ENCODE data around the gene GRM5. TPM values are rescaled to one million over a fixed set of nuclear protein-coding genes. Genes with fewer than 3 reads are reported as not detected.

GRM5 gene
- total and polyA plus RNA-seq, 2 donors (not counting 1 experiment from before 2014, with no cell fraction given) = 0.01 TPM; not detected in 1

DNA sequence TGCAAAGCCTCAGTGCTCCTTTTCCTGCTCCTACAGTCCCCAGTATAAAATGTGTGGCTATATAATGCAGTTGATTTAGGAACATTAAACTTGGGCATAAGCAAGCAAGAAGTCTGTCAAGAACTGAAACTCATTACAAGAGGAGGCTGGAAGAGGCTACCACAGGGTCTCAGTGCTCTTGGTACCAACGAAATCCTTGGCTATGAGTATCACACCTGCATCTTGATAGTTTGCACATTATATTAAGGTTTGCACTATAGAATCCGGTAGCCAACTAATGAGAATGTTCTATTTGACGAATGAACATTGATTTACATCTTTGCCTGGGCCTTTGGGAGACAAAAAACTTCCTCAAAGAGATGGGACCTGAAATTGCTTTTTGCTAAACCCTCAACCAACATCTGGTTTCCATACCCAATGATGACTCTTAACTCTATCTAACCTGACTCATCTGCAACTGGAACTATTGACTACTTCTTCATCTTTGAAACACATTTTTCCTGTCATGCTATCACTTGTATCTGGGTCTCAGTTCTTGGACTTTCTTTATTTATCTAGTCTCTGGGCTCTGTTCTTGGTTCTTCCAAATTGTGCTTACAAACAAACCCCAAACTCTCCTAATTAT is 521.0 kb downstream of the GRM5 start:
- Histone ChIP-seq H3K4me2 (ENCODE audit: extremely low read depth, insufficient read depth, low read length) (no peak overlapping the region), H3K36me3 (ENCODE audit: control insufficient read depth, insufficient read depth, low read length) (no peaks in the 10 kb centered on the region), H3K27me3 (ENCODE audit: control insufficient read depth, insufficient read depth, low read length) (no peaks in the 10 kb centered on the region), H4K20me1 (ENCODE audit: control insufficient read depth, extremely low read depth, insufficient read depth, low read length) (no peaks in the 10 kb centered on the region), H2AFZ (ENCODE audit: low read length) (no peak overlapping the region), H3K9ac (ENCODE audit: insufficient read depth, low read length) (no peak overlapping the region), H3K4me3 (replicated peaks in 1 of 4; ENCODE audit: control extremely low read depth in 1 of 4, insufficient read depth in 1 of 4, low read depth in 3 of 4, low read length in 4 of 4) (no peak overlapping the region), H3K4me1 (ENCODE audit: control insufficient read depth, extremely low read depth, insufficient read depth, low read length) (no peaks in the 10 kb centered on the region), H3K27ac (ENCODE audit: insufficient read depth, low read length) (no peak overlapping the region), H3K9me3 (ENCODE audit: control insufficient read depth, insufficient read depth, low read depth, low read length) (no peaks in the 10 kb centered on the region), H3K79me2 (ENCODE audit: control insufficient read depth, insufficient read depth, low read length) (no peaks in the 10 kb centered on the region)
- TF ChIP-seq EZH2 (IDR thresholded peaks at IDR 0.05; ENCODE audit: low read length, missing control alignments) = no peak
- TF ChIP-seq, protein P1, sequence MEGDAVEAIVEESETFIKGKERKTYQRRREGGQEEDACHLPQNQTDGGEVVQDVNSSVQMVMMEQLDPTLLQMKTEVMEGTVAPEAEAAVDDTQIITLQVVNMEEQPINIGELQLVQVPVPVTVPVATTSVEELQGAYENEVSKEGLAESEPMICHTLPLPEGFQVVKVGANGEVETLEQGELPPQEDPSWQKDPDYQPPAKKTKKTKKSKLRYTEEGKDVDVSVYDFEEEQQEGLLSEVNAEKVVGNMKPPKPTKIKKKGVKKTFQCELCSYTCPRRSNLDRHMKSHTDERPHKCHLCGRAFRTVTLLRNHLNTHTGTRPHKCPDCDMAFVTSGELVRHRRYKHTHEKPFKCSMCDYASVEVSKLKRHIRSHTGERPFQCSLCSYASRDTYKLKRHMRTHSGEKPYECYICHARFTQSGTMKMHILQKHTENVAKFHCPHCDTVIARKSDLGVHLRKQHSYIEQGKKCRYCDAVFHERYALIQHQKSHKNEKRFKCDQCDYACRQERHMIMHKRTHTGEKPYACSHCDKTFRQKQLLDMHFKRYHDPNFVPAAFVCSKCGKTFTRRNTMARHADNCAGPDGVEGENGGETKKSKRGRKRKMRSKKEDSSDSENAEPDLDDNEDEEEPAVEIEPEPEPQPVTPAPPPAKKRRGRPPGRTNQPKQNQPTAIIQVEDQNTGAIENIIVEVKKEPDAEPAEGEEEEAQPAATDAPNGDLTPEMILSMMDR (conservative IDR thresholded peaks at IDR 0.05 in 1 of 2, IDR thresholded peaks at IDR 0.05 in 1 of 2; ENCODE audit: low read depth in 1 of 2, low read length in 2 of 2) = no peak
- no peak for DNase-seq (ENCODE audit: low read depth in 2 of 2)

DNA sequence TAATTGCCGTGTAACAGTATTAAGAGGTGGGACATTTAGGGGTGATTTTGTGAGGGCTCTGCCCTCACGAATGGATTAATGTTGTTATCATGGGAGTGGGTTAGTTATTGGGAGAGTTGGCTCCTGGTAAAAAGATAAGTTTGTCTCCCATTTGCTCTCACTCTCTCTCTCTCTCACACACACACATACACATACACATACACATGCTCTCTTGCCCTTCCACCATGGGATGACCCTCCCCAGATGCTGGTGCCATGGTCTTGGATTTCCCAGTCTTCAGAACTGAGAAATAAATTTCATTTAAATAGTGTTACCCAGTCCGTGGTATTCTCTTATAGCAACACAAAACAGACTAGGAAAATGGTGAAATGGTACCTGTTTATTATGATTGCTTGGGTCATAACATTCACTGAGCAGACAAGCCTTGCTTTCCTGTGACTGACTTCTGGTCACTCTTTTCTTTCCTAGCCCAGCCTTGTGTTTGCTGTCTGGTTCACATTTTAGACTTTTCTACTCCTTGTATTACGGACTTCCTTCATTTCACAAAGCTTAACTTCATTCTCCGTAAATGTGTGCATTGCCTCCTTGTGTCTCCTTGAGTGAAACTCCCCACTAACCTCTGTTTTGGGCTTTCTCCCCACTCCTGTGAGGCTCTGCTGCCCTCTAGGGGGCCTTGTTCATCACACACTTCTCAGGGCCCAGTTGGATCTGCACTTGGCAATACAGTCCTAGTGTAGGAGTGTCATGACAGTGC is 521.7 kb downstream of the GRM5 start:
- Histone ChIP-seq H3K4me3 (replicated peaks in 1 of 4; ENCODE audit: control extremely low read depth in 1 of 4, insufficient read depth in 1 of 4, low read depth in 3 of 4, low read length in 4 of 4) (no peak overlapping the region), H3K36me3 (ENCODE audit: control insufficient read depth, insufficient read depth, low read length) (no peaks in the 10 kb centered on the region), H3K4me1 (ENCODE audit: control insufficient read depth, extremely low read depth, insufficient read depth, low read length) (no peaks in the 10 kb centered on the region), H3K9me3 (ENCODE audit: control insufficient read depth, insufficient read depth, low read depth, low read length) (no peaks in the 10 kb centered on the region), H4K20me1 (ENCODE audit: control insufficient read depth, extremely low read depth, insufficient read depth, low read length) (no peaks in the 10 kb centered on the region), H3K4me2 (ENCODE audit: extremely low read depth, insufficient read depth, low read length) (peak overlapping the region; percentile 51), H3K9ac (ENCODE audit: insufficient read depth, low read length) (no peak overlapping the region), H2AFZ (ENCODE audit: low read length) (peak overlapping the region; percentile 81), H3K79me2 (ENCODE audit: control insufficient read depth, insufficient read depth, low read length) (no peaks in the 10 kb centered on the region), H3K27ac (ENCODE audit: insufficient read depth, low read length) (no peak overlapping the region), H3K27me3 (ENCODE audit: control insufficient read depth, insufficient read depth, low read length) (no peaks in the 10 kb centered on the region)
- peak; percentile 81 to 93 for DNase-seq (ENCODE audit: low read depth in 2 of 2)
- TF ChIP-seq EZH2 (IDR thresholded peaks at IDR 0.05; ENCODE audit: low read length, missing control alignments) = no peak
- TF ChIP-seq, protein P1 (conservative IDR thresholded peaks at IDR 0.05 in 1 of 2, IDR thresholded peaks at IDR 0.05 in 1 of 2; ENCODE audit: low read depth in 1 of 2, low read length in 2 of 2) = peak; percentile 99 to 100

DNA sequence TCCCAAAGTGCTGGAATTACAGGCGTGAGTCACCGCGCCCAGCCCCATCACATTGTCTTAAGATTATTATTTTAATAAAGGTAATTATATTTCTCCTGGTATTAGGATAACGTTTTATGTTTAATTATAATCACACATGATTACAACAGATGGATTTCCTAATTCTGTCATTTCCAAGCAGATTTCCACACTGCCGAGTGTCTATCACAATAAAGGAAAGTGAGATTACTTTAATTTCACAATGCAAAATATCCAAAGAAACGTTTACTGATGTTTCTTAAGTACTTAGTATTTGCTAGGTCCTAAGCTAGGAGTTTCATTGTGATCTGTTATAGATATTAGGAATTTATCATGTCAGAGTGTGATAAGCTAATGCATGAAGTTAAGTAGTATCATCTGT is 524.8 kb downstream of the GRM5 start:
- TF ChIP-seq, protein P1 (conservative IDR thresholded peaks at IDR 0.05 in 1 of 2, IDR thresholded peaks at IDR 0.05 in 1 of 2; ENCODE audit: low read depth in 1 of 2, low read length in 2 of 2) = no peak
- TF ChIP-seq EZH2 (IDR thresholded peaks at IDR 0.05; ENCODE audit: low read length, missing control alignments) = no peak
- H3K27ac ChIP-seq (ENCODE audit: insufficient read depth, low read length) = no peak overlapping the region
- H3K9me3 ChIP-seq (ENCODE audit: control insufficient read depth, insufficient read depth, low read depth, low read length) = no peaks in the 10 kb centered on the region
- no peaks in the 10 kb centered on the region for H3K79me2 ChIP-seq (ENCODE audit: control insufficient read depth, insufficient read depth, low read length)
- H3K27me3 ChIP-seq (ENCODE audit: control insufficient read depth, insufficient read depth, low read length) = no peaks in the 10 kb centered on the region
- H3K4me1 ChIP-seq (ENCODE audit: control insufficient read depth, extremely low read depth, insufficient read depth, low read length) = peaks cover 11% of the 10 kb centered on the region
- H4K20me1 ChIP-seq (ENCODE audit: control insufficient read depth, extremely low read depth, insufficient read depth, low read length) = no peaks in the 10 kb centered on the region
- H3K9ac ChIP-seq (ENCODE audit: insufficient read depth, low read length) = no peak overlapping the region
- no peaks in the 10 kb centered on the region for H3K36me3 ChIP-seq (ENCODE audit: control insufficient read depth, insufficient read depth, low read length)
- DNase-seq (ENCODE audit: low read depth in 2 of 2) = no peak
- H3K4me2 ChIP-seq (ENCODE audit: extremely low read depth, insufficient read depth, low read length) = no peak overlapping the region
- H2AFZ ChIP-seq (ENCODE audit: low read length) = no peak overlapping the region
- no peak overlapping the region for H3K4me3 ChIP-seq (replicated peaks in 1 of 4; ENCODE audit: control extremely low read depth in 1 of 4, insufficient read depth in 1 of 4, low read depth in 3 of 4, low read length in 4 of 4)
